SKM-1 treated with dmso at 0.1 percent for 144 hours (cell line): ENCODE results near the gene BLOC1S6.

Experiments
- DNase-seq: peaks from one replicate; lab custom pipeline; 2025; ENCODE audit not compliant: unreplicated experiment; lab: John Stamatoyannopoulos, UW

The BLOC1S6 gene

GRCh38 chr15:45587095-45587862, at the start of gene BLOC1S6:
TSS of gene BLOC1S6 (plus strand) at chr15:45587379. CDS start at chr15:45587444, 65 bp downstream.
- DNase-seq: peak; percentile 82

GRCh38 chr15:45539680-45540079, 47.5 kb upstream of the BLOC1S6 start:
- no peak for DNase-seq

- no peak for DNase-seq
Measured at GRCh38 chr15:45540531-45540930, 46.6 kb upstream of the BLOC1S6 start.

- DNase-seq: no peak
Measured at GRCh38 chr15:45543051-45543450, 44.1 kb upstream of the BLOC1S6 start.

GRCh38 chr15:45544266-45545023, 42.7 kb upstream of the BLOC1S6 start:
- DNase-seq: no peak

- no peak for DNase-seq
Measured at GRCh38 chr15:45546789-45547188, 40.4 kb upstream of the BLOC1S6 start.

GRCh38 chr15:45548753-45549520, 38.2 kb upstream of the BLOC1S6 start:
- no peak for DNase-seq

- DNase-seq: no peak
Measured at GRCh38 chr15:45549541-45550220, 37.5 kb upstream of the BLOC1S6 start.

- DNase-seq: no peak
Measured at GRCh38 chr15:45550436-45550835, 36.7 kb upstream of the BLOC1S6 start.

GRCh38 chr15:45551676-45552075, 35.5 kb upstream of the BLOC1S6 start:
- no peak for DNase-seq

- peak; percentile 5 for DNase-seq
Measured at GRCh38 chr15:45555934-45556608, 31.1 kb upstream of the BLOC1S6 start.

- peak; percentile 31 for DNase-seq
Measured at GRCh38 chr15:45572617-45573016, 14.6 kb upstream of the BLOC1S6 start.

- DNase-seq: no peak
Measured at GRCh38 chr15:45573961-45574629, 13.1 kb upstream of the BLOC1S6 start.

GRCh38 chr15:45581919-45582318, 5.3 kb upstream of the BLOC1S6 start:
- DNase-seq: no peak

- DNase-seq: no peak
Measured at GRCh38 chr15:45583731-45584639, 3.2 kb upstream of the BLOC1S6 start.

GRCh38 chr15:45585069-45585791, 1.9 kb upstream of the BLOC1S6 start:
- no peak for DNase-seq

GRCh38 chr15:45586125-45586524, 1.1 kb upstream of the BLOC1S6 start:
- no peak for DNase-seq

- DNase-seq: no peak
Measured at GRCh38 chr15:45586601-45587094, 531 bp upstream of the BLOC1S6 start.
